HCT116 (cell line): Measurements from ENCODE around the gene NAB2. TPM values are rescaled to one million over a fixed set of nuclear protein-coding genes. Genes with fewer than 3 reads are reported as not detected.
A peak's percentile ranks its signal among the peaks of the same experiment; 100 is the strongest.
"Not testable (repeated sequence)": the region's sequence is repeated elsewhere in the genome, so short reads cannot be mapped to it uniquely, and the experiment has no call there.

Experiments used
- ATAC-seq: fragments of 200-7000 bp; cut with Tn5 transposase; 2 replicates; pipeline ENCODE4 v1.9.1; 2020; ENCODE audit warnings: mild to moderate bottlenecking, moderate library complexity
- BruUV-seq: library from RNA; stranded (reverse); fragments of 400-500 nt; replicated peaks from 2 replicates; lab custom pipeline; 2021; lab: Mats Ljungman, UMichigan
- CTCF ChIA-PET: fragments of 300-600 bp; sonication (Branson Sonifier 250); formaldehyde crosslinking; loops from one replicate; lab custom pipeline; 2021; ENCODE audit warnings: antibody characterized with exemption; lab: Charles Lee
- POLR2A ChIA-PET: fragments of 300-600, 350-600 bp; sonication (Branson Sonifier 250); formaldehyde crosslinking; loops from one replicate; lab custom pipeline; 2021; ENCODE audit warnings: antibody characterized with exemption; lab: Charles Lee
- RAD21 ChIA-PET, 2 experiments: fragments of 300-600 bp; sonication (Branson Sonifier 250); formaldehyde crosslinking; loops; one replicate each; lab custom pipeline; 2023; ENCODE audit warnings: low total read pairs in 2 of 2; ENCODE audit not compliant: uncharacterized antibody in 2 of 2, unreplicated experiment in 2 of 2, low non-redundant PET in 1 of 2; lab: Charles Lee
- DNase-seq: peaks from one replicate; pipeline ENCODE4 v3.0.0-alpha.2; 2010; ENCODE audit warnings: low read depth, low spot score
- H2AFZ ChIP-seq: fragments of 200-600 bp; shearing (Covaris generic), sonication (generic); 2 replicates; pipeline ENCODE4 v1.6.1; 2017; ENCODE audit warnings: low read depth, mixed run types, mixed read lengths, antibody characterized with exemption, low read length; ENCODE audit not compliant: poor library complexity, severe bottlenecking
- H3K27ac ChIP-seq: 2 replicates; pipeline ENCODE4 v1.5.1; 2012; ENCODE audit warnings: low read depth, low read length
- H3K27me3 ChIP-seq: fragments of 200-600 bp; sonication (generic); 2 replicates; pipeline ENCODE4 v1.6.1; 2016; ENCODE audit warnings: mixed run types, low read length, mixed read lengths; ENCODE audit not compliant: insufficient read depth
- H3K36me3 ChIP-seq, 2 experiments: fragments of 200-500 bp in 1 of 2; fragments of 200-600 bp in 1 of 2; sonication (Bioruptor generic) in 1 of 2; sonication (generic) in 1 of 2; 2 replicates each; pipeline versions ENCODE4 v1.5.1 to v1.6.1; 2014 to 2016; ENCODE audit warnings: low read length in 2 of 2, inconsistent platforms in 1 of 2, mixed read lengths in 1 of 2, mixed run types in 1 of 2; ENCODE audit not compliant: insufficient read depth in 2 of 2, control insufficient read depth in 1 of 2
- H3K4me1 ChIP-seq, 2 experiments: fragments of 200-600 bp in 1 of 2; sonication (generic) in 1 of 2; 2 replicates each; pipeline versions ENCODE4 v1.5.1 to v1.6.1; 2012 to 2017; ENCODE audit warnings: low read length in 2 of 2, inconsistent platforms in 1 of 2, mild to moderate bottlenecking in 1 of 2, mixed read lengths in 1 of 2, mixed run types in 1 of 2, moderate library complexity in 1 of 2; ENCODE audit not compliant: insufficient read depth in 2 of 2, control insufficient read depth in 1 of 2
- H3K4me2 ChIP-seq: fragments of 200-600 bp; sonication (generic); 2 replicates; pipeline ENCODE4 v1.6.1; 2017; ENCODE audit warnings: mixed run types, low read length, mixed read lengths
- H3K4me3 ChIP-seq, 2 experiments: fragments of 200-600 bp in 1 of 2; sonication (generic) in 1 of 2; replicated peaks in 1 of 2; 2 replicates each; pipeline ENCODE4 v1.5.1; 2011 to 2016; ENCODE audit warnings: low read length in 2 of 2, control low read depth in 1 of 2, low read depth in 1 of 2, mild to moderate bottlenecking in 1 of 2, mixed read lengths in 1 of 2, mixed run types in 1 of 2
- H3K79me2 ChIP-seq: fragments of 200-600 bp; sonication (generic); 2 replicates; pipeline ENCODE4 v1.6.1; 2017; ENCODE audit warnings: mild to moderate bottlenecking, mixed run types, low read length, moderate library complexity, mixed read lengths; ENCODE audit not compliant: insufficient read depth
- H3K9ac ChIP-seq: fragments of 200-600 bp; sonication (generic); 2 replicates; pipeline ENCODE4 v1.6.1; 2016; ENCODE audit warnings: low read length, mixed read lengths
- H3K9me2 ChIP-seq: fragments of 200-600 bp; sonication (generic), shearing (Covaris generic); 2 replicates; pipeline ENCODE4 v1.6.1; 2017; ENCODE audit warnings: mixed run types, mild to moderate bottlenecking, moderate library complexity; ENCODE audit not compliant: insufficient read depth
- H3K9me3 ChIP-seq, 2 experiments: fragments of 200-500 bp in 1 of 2; fragments of 200-600 bp in 1 of 2; sonication (Bioruptor generic) in 1 of 2; sonication (generic) in 1 of 2; 2 replicates each; pipeline ENCODE4 v1.6.1; 2014 to 2017; ENCODE audit warnings: low read length in 2 of 2, mixed read lengths in 2 of 2, inconsistent platforms in 1 of 2, low read depth in 1 of 2, mild to moderate bottlenecking in 1 of 2, mixed run types in 1 of 2, moderate library complexity in 1 of 2; ENCODE audit not compliant: control insufficient read depth in 1 of 2, insufficient read depth in 1 of 2
- H4K20me1 ChIP-seq: fragments of 200-600 bp; sonication (generic), shearing (Covaris generic); 2 replicates; pipeline ENCODE4 v1.6.1; 2017; ENCODE audit warnings: mixed run types, mild to moderate bottlenecking, moderate library complexity; ENCODE audit not compliant: insufficient read depth
- CBX3 ChIP-seq: IDR thresholded peaks from 2 replicates; pipeline ENCODE4 v1.6.1; 2012; ENCODE audit warnings: low read depth
- POLR2A ChIP-seq: IDR thresholded peaks from 2 replicates; pipeline ENCODE4 v1.7.0; 2011; ENCODE audit warnings: borderline replicate concordance; ENCODE audit not compliant: insufficient read depth, insufficient read length; ENCODE audit errors: extremely low read depth
- intact Hi-C: fragments of 100-400 bp; cut with micrococcal nuclease; formaldehyde crosslinking; loops from 2 replicates; pipeline ENCODE4 v1.10.0; 2022
- total RNA-seq: library from RNA; stranded (reverse); gene quantifications from one replicate; pipeline ENCODE4 v1.2.1, GENCODE V29; 2021; ENCODE audit not compliant: unreplicated experiment

Gene NAB2
- total RNA-seq, 1 experiment from 2014 or later = 77.1 TPM

- H3K9me3 ChIP-seq, H4K20me1 ChIP-seq, H2AFZ ChIP-seq, H3K27me3 ChIP-seq, H3K36me3 ChIP-seq, H3K27ac ChIP-seq, H3K9me2 ChIP-seq, RAD21 ChIA-PET, POLR2A ChIA-PET, H3K4me3 ChIP-seq, ATAC-seq, H3K9ac ChIP-seq, H3K4me2 ChIP-seq, BruUV-seq, DNase-seq, H3K79me2 ChIP-seq: not testable (repeated sequence)
- H3K4me1 ChIP-seq = peaks cover 0 to 11% of the 10 kb centered on the region in 2 experiments; a peak in 2 of 4 replicates
- intact Hi-C loops = loop anchor here (10.0 kb wide), 1 partner anchor 124 kb away; no protein-coding TSS in a partner anchor
- CTCF ChIA-PET = interaction anchor here (1.9 to 2.3 kb wide), 2 partner anchors 9 to 55 kb away, joined by 5 to 8 read pairs; partner anchors contain the start of gene STAT6
These were observed 31.8 kb downstream of the NAB2 start for GRCh38 chr12:57120718-57121117.

- Histone ChIP-seq H3K79me2 (no peaks in the 10 kb centered on the region), H3K4me1 (peaks cover 9 to 27% of the 10 kb centered on the region in 2 experiments), H3K36me3 (no peaks in the 10 kb centered on the region), H4K20me1 (no peaks in the 10 kb centered on the region), H3K4me2 (no peak overlapping the region), H2AFZ (peak overlapping the region; percentile 82), H3K9ac (no peak overlapping the region), H3K27ac (no peak overlapping the region), H3K9me3 (peaks cover 6 to 7% of the 10 kb centered on the region in 2 experiments; a peak in 1 of 4 replicates), H3K9me2 (no peaks in the 10 kb centered on the region), H3K4me3 (no peak overlapping the region), H3K27me3 (no peaks in the 10 kb centered on the region)
- POLR2A ChIA-PET = interaction anchor here (1.1 kb wide), 1 partner anchor 12 kb away, joined by 3 read pairs; the partner anchor contains the start of gene STAT6
- no peak for ATAC-seq
- DNase-seq = no peak
- no TSS peak for BruUV-seq
- CTCF ChIA-PET = interaction anchor here (0.5 to 5.8 kb wide), 11 partner anchors 12 to 106 kb away, joined by 3 to 44 read pairs (median 3); partner anchors contain the start of genes NEMP1, SHMT2 and STAT6
- TF ChIP-seq POLR2A (no peak), CBX3 (peak; percentile 52; the same call in 1 of the 2 replicates)
- RAD21 ChIA-PET = interaction anchor here (0.9 to 1.0 kb wide), 2 partner anchors 50 to 52 kb away, joined by 3 to 7 read pairs; no protein-coding TSS in a partner anchor
- intact Hi-C loops = loop anchor here (1.0 to 10.0 kb wide), 3 partner anchors 49 to 121 kb away; no protein-coding TSS in a partner anchor
These were observed 34.9 kb downstream of the NAB2 start for GRCh38 chr12:57123813-57124212.
